ENCODE data around the gene APOOL.
"Not testable (repeated sequence)": the region's sequence is repeated elsewhere in the genome, so short reads cannot be mapped to it uniquely, and the experiment has no call there.

Gene APOOL

GRCh38 chrX:85003655-85004244, at the start of gene APOOL:
APOOL (plus strand) TSS chrX:85003877; CDS start chrX:85003913, 36 bp downstream.
- peak; percentile 74 for DNase-seq

GRCh38 chrX:84956304-84956703, 47.4 kb upstream of the APOOL start:
- no peak for DNase-seq

GRCh38 chrX:84974803-84975202, 28.9 kb upstream of the APOOL start:
- DNase-seq: no peak

GRCh38 chrX:84991739-84992138, 11.9 kb upstream of the APOOL start:
- DNase-seq: not testable (repeated sequence)

- DNase-seq: no peak
These were observed 10.5 kb upstream of the APOOL start for GRCh38 chrX:84993150-84993549.

- no peak for DNase-seq
These were observed 2.3 kb upstream of the APOOL start for GRCh38 chrX:85001344-85001743.

- no peak for DNase-seq
These were observed 578 bp downstream of the APOOL start for GRCh38 chrX:85004255-85004654.

GRCh38 chrX:85012098-85012497, 8.4 kb downstream of the APOOL start:
- no peak for DNase-seq

GRCh38 chrX:85015351-85015750, 11.7 kb downstream of the APOOL start:
- not testable (repeated sequence) for DNase-seq

GRCh38 chrX:85017721-85018120, 14.0 kb downstream of the APOOL start:
- DNase-seq: no peak

- DNase-seq: no peak
These were observed 14.8 kb downstream of the APOOL start for GRCh38 chrX:85018471-85018870.

GRCh38 chrX:85020216-85020615, 16.5 kb downstream of the APOOL start:
- no peak for DNase-seq

GRCh38 chrX:85024044-85024443, 20.4 kb downstream of the APOOL start:
- DNase-seq: no peak

- no peak for DNase-seq
These were observed 20.9 kb downstream of the APOOL start for GRCh38 chrX:85024562-85024961.

GRCh38 chrX:85026170-85026569, 22.5 kb downstream of the APOOL start:
- DNase-seq: no peak

- no peak for DNase-seq
These were observed 25.4 kb downstream of the APOOL start for GRCh38 chrX:85029043-85029442.

GRCh38 chrX:85031505-85031904, 27.8 kb downstream of the APOOL start:
- no peak for DNase-seq

GRCh38 chrX:85037114-85037513, 33.4 kb downstream of the APOOL start:
- no peak for DNase-seq

GRCh38 chrX:85051627-85052026, 48.0 kb downstream of the APOOL start:
- no peak for DNase-seq

- DNase-seq: peak; percentile 15
These were observed 48.5 kb downstream of the APOOL start for GRCh38 chrX:85052205-85052604.

- DNase-seq: peak; percentile 16
These were observed 49.1 kb downstream of the APOOL start for GRCh38 chrX:85052636-85053343.

GRCh38 chrX:85065512-85066198, 62.0 kb downstream of the APOOL start:
- DNase-seq: no peak

GRCh38 chrX:85077247-85077646, 73.6 kb downstream of the APOOL start:
- not testable (repeated sequence) for DNase-seq

- no peak for DNase-seq
These were observed 81.2 kb downstream of the APOOL start for GRCh38 chrX:85084770-85085393.
